Measurements from ENCODE around the gene CUTC. TPM values are rescaled to one million over a fixed set of nuclear protein-coding genes. Genes with fewer than 3 reads are reported as not detected.

The CUTC gene
- total and polyA plus RNA-seq, 11 donors = 27.0 to 53.2 (median 38.8) TPM

GRCh38 chr10:99748823-99749451, 16.9 kb downstream of the CUTC start:
- Histone ChIP-seq H3K27ac (peak overlapping the region in 8 of 12 donors; percentile 5 to 70 (median 40)), H3K4me3 (no peak overlapping the region), H3K4me1 (peaks cover 0 to 9% (median 0%) of the 10 kb centered on the region in 12 donors), H3K9me3 (no peaks in the 10 kb centered on the region), H3K27me3 (no peaks in the 10 kb centered on the region), H3K36me3 (peaks cover 0 to 100% (median 100%) of the 10 kb centered on the region in 9 donors)
- WGBS, 4 donors = 48 to 71% (median 64%) methylated on average over 2 of the region's 2 CpGs
- ATAC-seq (peak; percentile 37 to 71 (median 61)), DNase-seq (no peak)
- intact Hi-C loops (cut with DNase I) = no loop called here
- TF ChIP-seq CTCF (IDR thresholded peaks at IDR 0.05) = no peak

- no peaks in the 10 kb centered on the region for H3K9me3 ChIP-seq
- no peak overlapping the region for H3K27ac ChIP-seq
- intact Hi-C loops (cut with DNase I) = no loop called here
- no peak for DNase-seq
- ATAC-seq = no peak
- H3K4me1 ChIP-seq = peaks cover 0 to 5% (median 0%) of the 10 kb centered on the region in 12 donors
- no peaks in the 10 kb centered on the region for H3K27me3 ChIP-seq
- peaks cover 0 to 100% (median 100%) of the 10 kb centered on the region in 9 donors for H3K36me3 ChIP-seq
- no peak overlapping the region for H3K4me3 ChIP-seq
- TF ChIP-seq POLR2A (IDR thresholded peaks at IDR 0.05) = no peak
Measured at GRCh38 chr10:99750641-99751040, 18.6 kb downstream of the CUTC start.

GRCh38 chr10:99754670-99755069, 22.6 kb downstream of the CUTC start:
- Histone ChIP-seq H3K4me3 (no peak overlapping the region), H3K4me1 (no peaks in the 10 kb centered on the region), H3K36me3 (peaks cover 0 to 100% (median 98%) of the 10 kb centered on the region in 9 donors), H3K9me3 (no peaks in the 10 kb centered on the region), H3K27me3 (no peaks in the 10 kb centered on the region), H3K27ac (no peak overlapping the region)
- 89 to 100% (median 96%) methylated on average over 1 of the region's 1 CpG for WGBS, 4 donors
- intact Hi-C loops (cut with DNase I) = no loop called here
- ATAC-seq = no peak
- DNase-seq = no peak
- TF ChIP-seq CTCF (IDR thresholded peaks at IDR 0.05) (no peak), POLR2A (IDR thresholded peaks at IDR 0.05) (no peak)

GRCh38 chr10:99756159-99756558, 24.1 kb downstream of the CUTC start:
- intact Hi-C loops (cut with DNase I) = no loop called here
- Histone ChIP-seq H3K27ac (no peak overlapping the region), H3K4me3 (no peak overlapping the region), H3K9me3 (peaks cover 0 to 6% (median 0%) of the 10 kb centered on the region in 12 donors), H3K4me1 (no peaks in the 10 kb centered on the region), H3K27me3 (no peaks in the 10 kb centered on the region), H3K36me3 (peaks cover 0 to 100% (median 95%) of the 10 kb centered on the region in 9 donors)
- TF ChIP-seq POLR2A (IDR thresholded peaks at IDR 0.05) (no peak), CTCF (IDR thresholded peaks at IDR 0.05) (no peak)
- ATAC-seq (no peak), DNase-seq (no peak)
- 90 to 100% (median 99%) methylated on average over 1 of the region's 1 CpG for WGBS, 4 donors
